Pancreas (tissue), 10 donors: ENCODE data around the gene VSTM2B. TPM values are rescaled to one million over a fixed set of nuclear protein-coding genes. Genes with fewer than 3 reads are reported as not detected.
"Not testable (repeated sequence)": the region's sequence is repeated elsewhere in the genome, so short reads cannot be mapped to it uniquely, and the experiment has no call there.

Experiments
- ATAC-seq, 4 donors: fragments of 200-7000 bp; cut with Tn5 transposase; one replicate each; pipeline versions ENCODE4 v1.8.0 to v1.9.1; 2020; ENCODE audit warnings: mild to moderate bottlenecking in 4 of 4, moderate library complexity in 4 of 4
- DNase-seq, 6 donors: peaks; one replicate each; pipeline ENCODE4 v3.0.0-alpha.2; 2020
- FAIRE-seq: peaks from 2 replicates; lab custom pipeline; 2012; peaks lifted over from hg19 to GRCh38; lab: Jason Lieb, UNC
- H3K27ac ChIP-seq, 4 donors: fragments of 200-600 bp; sonication (generic); 1 replicate in 3 of 4; 2 replicates in 1 of 4; pipeline versions ENCODE4 v1.5.0 to v1.8.0; 2020
- H3K27me3 ChIP-seq, 4 donors: fragments of 200-600 bp; one replicate each; pipeline ENCODE4 v1.8.0; 2021
- H3K36me3 ChIP-seq, 3 donors: fragments of 200-600 bp; sonication (generic) in 1 of 3; one replicate each; pipeline versions ENCODE4 v1.5.0 to v1.8.0; 2020 to 2021
- H3K4me1 ChIP-seq, 3 donors: fragments of 200-600 bp; one replicate each; pipeline ENCODE4 v1.8.0; 2021
- H3K4me3 ChIP-seq, 4 donors: fragments of 200-600 bp; sonication (generic) in 2 of 4; one replicate each; pipeline versions ENCODE4 v1.5.0 to v1.8.0; 2020 to 2021
- H3K9me3 ChIP-seq, 4 donors: fragments of 200-600 bp; one replicate each; pipeline ENCODE4 v1.8.0; 2021
- WGBS, 2 donors: extraction: QIAGEN DNeasy Blood & Tissue Kit; methylation state at CpG; one replicate each; pipeline ENCODE4 v1.1.7; 2013; 5-methylcytosine and 5-hydroxymethylcytosine counted together
- intact Hi-C, 3 donors: fragments of 100-400 bp; cut with DNase I; formaldehyde crosslinking; loops; one replicate each; pipeline versions ENCODE4 v1.11.1 to v1.14.2; 2022
- polyA plus RNA-seq, 2 donors: library from polyadenylated mRNA; stranded (reverse); fragments of 200-250 nt; gene quantifications; one replicate each; pipeline ENCODE4 v1.2.3, GENCODE V29; 2013
- total RNA-seq, 6 donors: library from RNA; stranded (reverse); fragmentation: NEBNext Ultra II Directional in 4 of 6; extraction: Animal tissue kit (Norgen Biotek cat#: 25700) in 4 of 6; gene quantifications; one replicate each; pipeline versions ENCODE4 v1.2.1 to v1.2.4, GENCODE V29; 2021 to 2023
- TF ChIP-seq, protein P1 (sequence below), 4 donors: fragments of 200-600 bp; sonication (generic) in 3 of 4; IDR thresholded peaks; one replicate each; pipeline versions ENCODE4 v1.5.0 to v1.8.0; 2021; ENCODE audit warnings: antibody characterized with exemption in 4 of 4
- donor health status: healthy with polysubstance abuse.
- donor health status: DM: no; HTN: no; CAD: no; lungs with moderate emphysema.
- donor health status: DM: no; HTN: no; CAD: no.
- donor health status: control.
- donor health status: control.
- donor health status: Bipolar disorder and iron deficiency.
- donor health status: DM: yes; HTN: yes; CAD: no.
- donor health status: DM: no; HTN: no; CAD: no.
- donor health status: DM: no; HTN: no; CAD: no.
- donor health status: DM: yes; HTN: yes; CAD: no.

Gene VSTM2B
- total and polyA plus RNA-seq, 8 donors = 0.05 TPM; not detected in 7

DNA sequence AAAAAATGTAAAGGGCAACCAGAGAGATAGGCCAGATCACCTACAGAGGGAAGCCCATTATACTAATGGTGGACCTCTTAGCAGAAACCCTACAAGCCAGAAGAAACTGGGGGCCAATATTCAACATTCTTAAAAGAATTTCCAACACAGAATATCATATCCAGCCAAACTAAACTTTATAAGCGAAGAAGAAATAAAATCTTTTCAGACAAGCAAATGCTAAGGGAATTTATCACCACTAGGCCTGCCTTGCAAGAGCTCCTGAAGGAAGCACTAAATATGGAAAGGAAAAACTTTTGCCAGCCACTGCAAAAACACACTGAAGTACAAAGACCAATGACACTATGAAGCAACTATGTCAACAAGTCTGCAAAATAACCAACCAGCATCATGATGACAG is 28.4 kb downstream of the VSTM2B start:
- TF ChIP-seq, protein P1, sequence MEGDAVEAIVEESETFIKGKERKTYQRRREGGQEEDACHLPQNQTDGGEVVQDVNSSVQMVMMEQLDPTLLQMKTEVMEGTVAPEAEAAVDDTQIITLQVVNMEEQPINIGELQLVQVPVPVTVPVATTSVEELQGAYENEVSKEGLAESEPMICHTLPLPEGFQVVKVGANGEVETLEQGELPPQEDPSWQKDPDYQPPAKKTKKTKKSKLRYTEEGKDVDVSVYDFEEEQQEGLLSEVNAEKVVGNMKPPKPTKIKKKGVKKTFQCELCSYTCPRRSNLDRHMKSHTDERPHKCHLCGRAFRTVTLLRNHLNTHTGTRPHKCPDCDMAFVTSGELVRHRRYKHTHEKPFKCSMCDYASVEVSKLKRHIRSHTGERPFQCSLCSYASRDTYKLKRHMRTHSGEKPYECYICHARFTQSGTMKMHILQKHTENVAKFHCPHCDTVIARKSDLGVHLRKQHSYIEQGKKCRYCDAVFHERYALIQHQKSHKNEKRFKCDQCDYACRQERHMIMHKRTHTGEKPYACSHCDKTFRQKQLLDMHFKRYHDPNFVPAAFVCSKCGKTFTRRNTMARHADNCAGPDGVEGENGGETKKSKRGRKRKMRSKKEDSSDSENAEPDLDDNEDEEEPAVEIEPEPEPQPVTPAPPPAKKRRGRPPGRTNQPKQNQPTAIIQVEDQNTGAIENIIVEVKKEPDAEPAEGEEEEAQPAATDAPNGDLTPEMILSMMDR (IDR thresholded peaks at IDR 0.05) = no peak
- H3K36me3 ChIP-seq = no peaks in the 10 kb centered on the region
- H3K9me3 ChIP-seq = no peaks in the 10 kb centered on the region
- H3K27ac ChIP-seq = no peak overlapping the region
- no peak for ATAC-seq
- intact Hi-C loops = no loop called here
- FAIRE-seq = no peak
- no peaks in the 10 kb centered on the region for H3K4me1 ChIP-seq
- 92 to 93% methylated on average over 1 of the region's 1 CpG for whole genome bisulfite sequencing, 2 donors
- H3K27me3 ChIP-seq = no peaks in the 10 kb centered on the region
- DNase-seq = no peak
- no peak overlapping the region for H3K4me3 ChIP-seq

DNA sequence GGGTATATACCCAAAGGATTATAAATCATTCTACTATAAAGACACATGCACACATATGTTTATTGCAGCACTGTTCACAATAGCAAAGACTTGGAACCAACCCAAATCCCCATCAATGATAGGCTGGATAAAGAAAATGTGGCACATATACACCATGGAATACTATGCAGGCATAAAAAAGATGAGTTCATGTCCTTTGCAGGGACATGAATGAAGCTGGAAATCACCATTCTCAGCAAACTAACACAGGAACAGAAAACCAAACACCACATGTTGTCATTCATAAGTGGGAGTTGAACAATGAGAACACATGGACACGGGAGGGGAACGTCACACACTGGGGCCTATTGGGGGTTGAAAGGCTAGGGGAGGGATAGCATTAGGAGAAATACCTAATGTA is 33.3 kb downstream of the VSTM2B start:
- 80 to 96% methylated on average over 2 of the region's 2 CpGs for WGBS, 2 donors
- intact Hi-C loops, FAIRE-seq, H3K27me3 ChIP-seq, H3K4me3 ChIP-seq, ATAC-seq, DNase-seq, H3K27ac ChIP-seq, H3K36me3 ChIP-seq, H3K4me1 ChIP-seq, H3K9me3 ChIP-seq: not testable (repeated sequence)

DNA sequence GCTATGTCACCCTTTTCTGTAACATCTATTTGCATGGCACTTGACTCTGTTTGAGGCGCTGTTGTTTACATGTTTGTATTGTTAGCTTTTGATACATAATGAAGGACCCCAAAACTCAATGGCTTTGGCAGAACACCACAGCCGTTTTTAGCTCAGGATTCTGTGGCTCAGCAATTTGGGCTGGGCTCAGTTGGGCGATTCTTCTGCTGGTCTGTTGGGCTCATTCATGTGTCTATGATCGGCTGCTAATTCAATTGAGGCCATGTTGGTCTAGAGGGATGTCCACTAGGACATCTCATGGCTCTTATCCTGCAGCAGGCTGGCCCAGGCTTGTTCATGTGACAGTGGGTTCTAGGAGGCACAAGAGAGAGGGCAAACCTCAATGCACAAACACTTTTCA is 33.9 kb downstream of the VSTM2B start:
- DNase-seq (no peak), FAIRE-seq (no peak), ATAC-seq (no peak)
- no peak overlapping the region for H3K4me3 ChIP-seq
- intact Hi-C loops = no loop called here
- 63 to 76% methylated on average over 4 of the region's 4 CpGs for WGBS, 2 donors
- TF ChIP-seq, protein P1 (IDR thresholded peaks at IDR 0.05) = no peak
- H3K36me3 ChIP-seq = no peaks in the 10 kb centered on the region
- no peak overlapping the region for H3K27ac ChIP-seq
- no peaks in the 10 kb centered on the region for H3K27me3 ChIP-seq
- H3K4me1 ChIP-seq = no peaks in the 10 kb centered on the region
- H3K9me3 ChIP-seq = no peaks in the 10 kb centered on the region

DNA sequence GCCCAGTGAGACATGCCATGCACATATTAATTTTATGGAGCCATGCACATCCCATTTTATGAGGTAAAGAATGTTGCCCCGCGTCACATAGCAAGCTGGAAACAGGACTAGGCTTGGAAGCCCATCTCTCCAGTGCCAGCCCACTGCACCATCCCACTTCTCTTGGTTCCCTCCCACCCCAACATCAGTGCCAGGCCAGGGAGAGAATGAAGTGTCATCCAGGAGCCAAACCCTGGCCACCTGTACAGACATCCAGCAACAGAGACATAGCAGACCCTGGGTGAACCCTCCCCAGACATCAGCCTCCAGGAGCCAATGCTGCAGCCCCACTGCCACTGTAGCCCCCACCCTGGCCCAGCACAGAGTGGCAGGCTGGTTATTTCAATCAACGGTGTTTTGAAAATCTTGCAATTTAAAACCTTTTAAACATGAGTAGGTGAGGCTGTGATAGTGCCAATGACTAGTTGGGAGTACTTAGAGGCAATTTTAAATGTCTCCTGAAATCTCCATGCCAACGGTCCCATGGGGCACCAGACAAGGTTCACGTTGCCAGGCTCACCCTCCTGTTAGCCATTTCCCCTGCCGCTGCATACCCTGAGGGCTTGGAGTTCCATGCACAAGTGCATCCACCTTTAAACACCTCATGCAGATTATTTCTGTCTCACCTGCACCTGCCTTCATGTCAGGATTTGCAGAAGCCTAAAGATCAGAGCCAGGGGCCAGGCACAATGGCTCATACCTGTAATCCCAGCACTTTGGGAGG is 34.7 kb downstream of the VSTM2B start:
- Histone ChIP-seq H3K4me1 (no peaks in the 10 kb centered on the region), H3K36me3 (no peaks in the 10 kb centered on the region), H3K4me3 (no peak overlapping the region), H3K27ac (no peak overlapping the region), H3K9me3 (no peaks in the 10 kb centered on the region), H3K27me3 (no peaks in the 10 kb centered on the region)
- FAIRE-seq (no peak), DNase-seq (no peak), ATAC-seq (no peak)
- intact Hi-C loops = no loop called here
- WGBS, 2 donors = 79 to 85% methylated on average over 6 of the region's 6 CpGs
- TF ChIP-seq, protein P1 (IDR thresholded peaks at IDR 0.05) = no peak

DNA sequence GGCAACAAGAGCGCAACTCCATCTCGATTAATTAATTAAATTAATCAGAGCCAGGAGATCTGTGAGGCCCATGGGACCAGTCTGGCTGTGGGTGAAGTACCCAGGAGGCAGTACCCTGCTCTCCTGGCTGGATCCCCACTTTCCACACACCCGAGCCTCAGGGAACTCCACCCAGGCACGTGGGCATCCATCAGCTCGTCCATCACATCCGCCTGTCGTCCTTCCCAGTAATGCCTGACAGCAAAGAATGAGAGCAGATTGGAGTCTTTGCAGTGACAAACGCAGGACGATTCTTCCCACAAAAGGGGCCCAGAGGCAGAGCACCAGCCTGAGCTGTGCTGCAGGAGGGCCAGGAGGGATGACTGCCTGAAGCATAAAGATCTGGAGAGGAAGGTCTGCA is 35.8 kb downstream of the VSTM2B start:
- Histone ChIP-seq H3K4me1 (no peaks in the 10 kb centered on the region), H3K27ac (no peak overlapping the region), H3K27me3 (no peaks in the 10 kb centered on the region), H3K9me3 (no peaks in the 10 kb centered on the region), H3K36me3 (no peaks in the 10 kb centered on the region), H3K4me3 (no peak overlapping the region)
- intact Hi-C loops = no loop called here
- TF ChIP-seq, protein P1 (IDR thresholded peaks at IDR 0.05) = no peak
- WGBS, 2 donors = 55 to 69% methylated on average over 9 of the region's 9 CpGs
- no peak for FAIRE-seq
- no peak for ATAC-seq
- no peak for DNase-seq
